ES-I3 (cell line): Measurements from ENCODE around the gene C1QTNF2.
"Not testable (repeated sequence)": the region's sequence is repeated elsewhere in the genome, so short reads cannot be mapped to it uniquely, and the experiment has no call there.

Experiments used
- H3K36me3 ChIP-seq: 2 replicates; pipeline ENCODE4 v1.6.1; 2013; ENCODE audit warnings: mild to moderate bottlenecking, low read length, control low read depth, moderate library complexity; ENCODE audit not compliant: insufficient read depth
- H3K4me1 ChIP-seq: 2 replicates; pipeline ENCODE4 v1.6.1; 2013; ENCODE audit warnings: mild to moderate bottlenecking, control low read depth, low read length; ENCODE audit not compliant: insufficient read depth
- H3K9ac ChIP-seq: 2 replicates; pipeline ENCODE4 v1.6.1; 2013; ENCODE audit warnings: low read depth, mild to moderate bottlenecking, low read length, moderate library complexity
- H3K9me3 ChIP-seq: 2 replicates; pipeline ENCODE4 v1.6.1; 2013; ENCODE audit warnings: mild to moderate bottlenecking, low read length, moderate library complexity; ENCODE audit not compliant: control insufficient read depth, insufficient read depth

The C1QTNF2 gene

DNA sequence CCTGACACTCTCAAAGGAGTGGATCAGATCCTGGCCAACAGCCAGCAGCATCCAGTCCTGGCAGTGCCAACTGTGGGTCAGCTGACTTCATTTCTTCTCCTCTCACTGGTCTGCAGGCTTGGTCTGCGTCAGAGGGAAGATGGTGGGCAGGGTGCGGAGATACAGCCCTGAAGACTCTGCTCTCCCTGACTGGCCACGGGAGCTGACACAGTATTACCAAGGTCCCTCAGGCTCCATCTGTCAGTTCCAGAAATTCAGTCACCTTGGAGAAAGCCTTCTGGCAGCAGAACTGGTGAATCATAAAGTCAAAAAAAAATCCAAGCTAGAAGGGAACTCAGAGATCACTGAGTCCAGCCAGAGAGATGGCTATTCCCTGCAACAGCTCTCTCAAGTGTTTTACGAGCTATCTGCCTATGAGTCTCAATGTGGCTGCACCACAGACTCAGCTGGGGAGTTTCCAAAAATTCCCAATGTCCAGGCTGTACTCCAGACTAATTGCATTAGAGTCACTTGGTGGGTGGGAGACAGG is 27.9 kb downstream of the C1QTNF2 start:
- no peaks in the 10 kb centered on the region for H3K36me3 ChIP-seq
- H3K4me1 ChIP-seq: peaks cover 5% of the 10 kb centered on the region
- no peak overlapping the region for H3K9ac ChIP-seq
- no peaks in the 10 kb centered on the region for H3K9me3 ChIP-seq

- Histone ChIP-seq H3K9me3 (no peaks in the 10 kb centered on the region), H3K36me3 (no peaks in the 10 kb centered on the region), H3K4me1 (peaks cover 8% of the 10 kb centered on the region), H3K9ac (no peak overlapping the region)
Observed at GRCh38 chr5:160341309-160341870, 29.0 kb downstream of the C1QTNF2 start.

GRCh38 chr5:160340513-160340912 is 29.9 kb downstream of the C1QTNF2 start:
- not testable (repeated sequence) for H3K9me3 ChIP-seq, H3K36me3 ChIP-seq, H3K4me1 ChIP-seq, H3K9ac ChIP-seq

- no peak overlapping the region for H3K9ac ChIP-seq
- no peaks in the 10 kb centered on the region for H3K9me3 ChIP-seq
- H3K4me1 ChIP-seq: peaks cover 8% of the 10 kb centered on the region
- H3K36me3 ChIP-seq: no peaks in the 10 kb centered on the region
Observed at GRCh38 chr5:160339406-160340130, 30.9 kb downstream of the C1QTNF2 start.

DNA sequence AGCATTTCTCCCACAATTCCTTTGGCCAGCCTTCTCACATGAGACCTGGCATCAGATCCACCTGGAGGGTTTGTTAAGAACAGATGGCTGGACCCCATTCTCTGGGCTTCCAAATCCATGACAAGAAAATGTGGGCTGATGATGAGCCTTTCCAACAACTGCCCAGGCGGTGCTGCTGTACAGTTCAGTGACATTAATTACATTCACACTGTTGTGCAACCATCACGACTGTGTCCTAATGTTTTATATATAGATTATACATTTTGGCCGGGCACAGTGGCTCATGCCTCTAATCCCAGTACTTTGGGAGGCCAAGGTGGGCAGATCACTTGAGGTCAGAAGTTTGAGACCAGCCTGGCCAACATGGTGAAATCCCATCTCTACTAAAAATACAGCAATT is 35.7 kb downstream of the C1QTNF2 start:
- H3K9ac ChIP-seq, H3K4me1 ChIP-seq, H3K9me3 ChIP-seq, H3K36me3 ChIP-seq: not testable (repeated sequence)

GRCh38 chr5:160333721-160334120 is 36.7 kb downstream of the C1QTNF2 start:
- no peak overlapping the region for H3K9ac ChIP-seq
- no peaks in the 10 kb centered on the region for H3K36me3 ChIP-seq
- no peaks in the 10 kb centered on the region for H3K9me3 ChIP-seq
- H3K4me1 ChIP-seq: peaks cover 6% of the 10 kb centered on the region; the same call in 1 of the 2 replicates

DNA sequence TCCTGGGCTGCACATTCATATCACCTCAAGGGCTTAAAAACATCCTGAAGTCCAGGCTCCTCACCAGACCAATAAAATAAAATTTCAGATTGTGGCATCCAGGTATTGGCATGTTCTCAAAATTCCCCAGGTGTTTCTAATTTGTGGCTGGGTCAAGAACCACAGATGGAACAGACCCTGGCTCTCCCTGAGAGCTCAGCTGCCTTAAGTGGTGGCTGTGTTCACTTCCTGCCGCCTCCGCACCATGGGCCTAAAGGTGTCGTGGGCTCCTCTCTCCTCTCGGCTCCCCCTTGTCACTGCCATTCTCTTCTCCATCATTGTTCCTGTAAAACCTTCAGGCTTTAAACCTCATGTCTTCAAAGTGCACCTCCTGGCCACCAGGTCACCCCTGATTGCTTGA is 40.2 kb downstream of the C1QTNF2 start:
- Histone ChIP-seq H3K4me1 (no peaks in the 10 kb centered on the region), H3K9me3 (no peaks in the 10 kb centered on the region), H3K9ac (no peak overlapping the region), H3K36me3 (no peaks in the 10 kb centered on the region)

GRCh38 chr5:160327818-160328217 is 42.6 kb downstream of the C1QTNF2 start:
- no peaks in the 10 kb centered on the region for H3K9me3 ChIP-seq
- no peak overlapping the region for H3K9ac ChIP-seq
- H3K36me3 ChIP-seq: no peaks in the 10 kb centered on the region
- H3K4me1 ChIP-seq: no peaks in the 10 kb centered on the region

DNA sequence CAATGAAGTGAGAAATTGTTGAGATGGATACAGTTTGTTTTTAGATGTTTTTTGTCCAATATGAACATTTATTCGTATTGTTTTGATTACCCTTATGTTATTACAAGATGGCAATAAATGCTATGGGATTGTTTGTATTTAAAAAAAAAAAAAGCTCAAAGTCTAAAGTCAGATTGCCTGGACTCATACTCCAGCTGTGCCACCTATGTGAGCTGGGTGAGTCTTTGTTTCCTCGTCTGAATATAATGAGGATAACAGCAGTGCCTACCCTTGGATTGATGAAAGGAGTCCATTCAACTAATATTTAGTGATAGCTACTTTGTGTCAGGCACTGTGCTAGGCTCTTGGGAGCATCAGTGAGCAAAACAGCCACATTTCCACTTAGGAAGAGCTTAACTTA is 43.4 kb downstream of the C1QTNF2 start:
- Histone ChIP-seq H3K4me1 (no peaks in the 10 kb centered on the region), H3K9me3 (no peaks in the 10 kb centered on the region), H3K9ac (no peak overlapping the region), H3K36me3 (no peaks in the 10 kb centered on the region)

DNA sequence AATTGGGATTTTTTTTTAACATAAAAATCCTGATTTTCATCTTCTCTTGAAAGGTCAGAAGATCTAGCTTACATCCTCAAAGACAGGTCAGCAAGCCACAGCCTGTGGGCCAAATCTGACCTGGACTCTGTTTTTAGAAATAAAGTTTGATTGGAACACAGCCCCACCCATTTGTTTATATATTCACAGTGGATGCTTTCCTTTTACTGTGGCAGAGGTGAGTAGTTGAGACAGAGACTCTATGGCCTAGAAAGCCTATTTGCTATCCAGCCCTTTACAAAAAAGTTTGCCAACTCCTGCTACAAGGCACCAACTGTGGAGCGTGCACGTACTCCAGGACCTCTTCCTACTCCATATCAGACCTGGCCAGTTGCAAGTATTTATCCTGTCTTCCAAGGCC is 44.7 kb downstream of the C1QTNF2 start:
- Histone ChIP-seq H3K36me3 (no peaks in the 10 kb centered on the region), H3K9me3 (no peaks in the 10 kb centered on the region), H3K4me1 (peaks cover 4% of the 10 kb centered on the region; the same call in 1 of the 2 replicates), H3K9ac (no peak overlapping the region)

- H3K9ac ChIP-seq: no peak overlapping the region
- peaks cover 4% of the 10 kb centered on the region; the same call in 1 of the 2 replicates for H3K4me1 ChIP-seq
- H3K36me3 ChIP-seq: no peaks in the 10 kb centered on the region
- no peaks in the 10 kb centered on the region for H3K9me3 ChIP-seq
Observed at GRCh38 chr5:160324886-160325285, 45.5 kb downstream of the C1QTNF2 start.

DNA sequence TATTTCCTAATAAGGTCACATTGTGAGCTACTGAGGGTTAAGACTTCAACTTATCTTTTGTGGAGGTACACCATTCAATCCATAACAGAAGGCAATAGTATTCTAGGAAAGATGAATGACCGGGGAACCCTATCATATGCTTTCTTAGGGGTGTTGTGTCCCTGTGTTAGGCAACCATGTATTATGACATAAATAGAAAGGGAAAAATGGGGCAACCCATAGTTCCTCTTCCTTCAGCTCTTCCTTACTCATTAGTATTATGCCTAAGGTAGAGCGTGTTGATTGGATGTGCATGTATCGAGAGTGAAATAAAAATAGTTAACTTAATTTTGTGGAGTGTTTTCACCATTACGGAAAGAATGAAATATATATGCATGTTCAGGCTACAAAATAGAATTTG is 52.0 kb downstream of the C1QTNF2 start:
- H3K9me3 ChIP-seq: no peaks in the 10 kb centered on the region
- H3K4me1 ChIP-seq: peaks cover 21% of the 10 kb centered on the region
- no peak overlapping the region for H3K9ac ChIP-seq
- H3K36me3 ChIP-seq: no peaks in the 10 kb centered on the region

DNA sequence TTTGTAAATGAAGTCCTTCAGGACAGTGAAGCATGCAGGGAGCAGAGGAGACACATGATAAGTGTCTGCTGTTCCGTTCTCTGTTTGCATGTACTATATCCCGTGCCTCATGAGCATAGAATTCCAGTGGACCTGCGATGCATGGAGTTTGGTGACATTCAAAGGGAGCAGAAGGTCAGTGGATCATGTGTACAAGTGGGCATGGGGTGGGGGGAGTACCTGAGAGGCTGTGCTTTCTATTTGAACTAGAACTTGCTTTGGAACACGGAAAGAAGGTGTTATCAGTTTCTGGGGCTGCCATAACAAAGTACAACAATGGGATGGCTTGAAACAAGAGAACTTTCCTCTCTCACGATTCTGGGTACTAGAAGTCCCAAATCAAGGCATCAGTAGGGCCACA is 53.0 kb downstream of the C1QTNF2 start:
- H3K9me3 ChIP-seq: no peaks in the 10 kb centered on the region
- H3K36me3 ChIP-seq: no peaks in the 10 kb centered on the region
- peaks cover 21% of the 10 kb centered on the region for H3K4me1 ChIP-seq
- no peak overlapping the region for H3K9ac ChIP-seq

DNA sequence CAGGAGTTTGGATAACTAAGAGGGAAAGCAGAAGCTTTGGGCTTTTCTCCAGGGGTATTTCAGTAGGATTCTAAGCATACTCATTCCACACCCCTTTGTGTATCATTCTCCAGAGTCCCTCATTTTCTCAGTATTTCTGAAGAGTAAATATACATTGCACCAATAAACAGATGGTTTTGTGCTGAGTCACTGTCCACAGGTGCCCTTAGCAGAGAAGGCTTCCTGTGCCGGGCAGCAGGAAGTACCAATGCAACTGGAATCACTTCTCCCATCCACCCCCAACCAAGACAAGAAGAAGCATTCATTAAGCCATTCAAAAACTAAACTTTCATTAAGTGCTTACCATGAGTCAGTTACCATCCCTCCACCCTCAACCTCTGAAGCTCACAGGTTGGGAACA is 54.5 kb downstream of the C1QTNF2 start:
- no peaks in the 10 kb centered on the region for H3K36me3 ChIP-seq
- H3K9ac ChIP-seq: no peak overlapping the region
- H3K4me1 ChIP-seq: peaks cover 17% of the 10 kb centered on the region
- no peaks in the 10 kb centered on the region for H3K9me3 ChIP-seq
